ENCODE results near the gene PPM1E. TPM values are rescaled to one million over a fixed set of nuclear protein-coding genes. Genes with fewer than 3 reads are reported as not detected.

Gene PPM1E
- total RNA-seq, 4 donors from 2014 or later, result 0.19 to 0.48 (median 0.46) TPM; not detected in 1

DNA sequence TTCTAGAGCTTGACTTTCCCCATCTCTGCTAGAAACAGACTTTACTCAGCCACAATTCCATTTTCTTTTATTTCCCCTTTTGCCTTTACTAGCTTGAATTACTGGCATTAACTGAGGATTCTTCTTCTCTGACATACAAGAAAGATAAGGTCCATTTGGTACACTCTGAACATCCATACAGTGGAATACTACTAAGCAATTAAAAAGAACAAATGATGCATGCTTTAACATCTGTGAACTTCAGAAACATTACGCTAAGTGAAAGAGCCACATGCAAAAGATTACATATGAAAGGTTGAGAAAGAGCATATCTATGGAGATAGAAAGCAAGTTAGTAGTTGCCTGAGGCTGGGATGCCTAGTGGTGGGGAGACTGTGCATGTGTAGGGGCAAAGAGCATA is 130.9 kb downstream of the PPM1E start:
- ATAC-seq (ENCODE audit: low FRiP score) (no peak), DNase-seq (ENCODE audit: low spot score) (no peak)
- TF ChIP-seq, protein P1, sequence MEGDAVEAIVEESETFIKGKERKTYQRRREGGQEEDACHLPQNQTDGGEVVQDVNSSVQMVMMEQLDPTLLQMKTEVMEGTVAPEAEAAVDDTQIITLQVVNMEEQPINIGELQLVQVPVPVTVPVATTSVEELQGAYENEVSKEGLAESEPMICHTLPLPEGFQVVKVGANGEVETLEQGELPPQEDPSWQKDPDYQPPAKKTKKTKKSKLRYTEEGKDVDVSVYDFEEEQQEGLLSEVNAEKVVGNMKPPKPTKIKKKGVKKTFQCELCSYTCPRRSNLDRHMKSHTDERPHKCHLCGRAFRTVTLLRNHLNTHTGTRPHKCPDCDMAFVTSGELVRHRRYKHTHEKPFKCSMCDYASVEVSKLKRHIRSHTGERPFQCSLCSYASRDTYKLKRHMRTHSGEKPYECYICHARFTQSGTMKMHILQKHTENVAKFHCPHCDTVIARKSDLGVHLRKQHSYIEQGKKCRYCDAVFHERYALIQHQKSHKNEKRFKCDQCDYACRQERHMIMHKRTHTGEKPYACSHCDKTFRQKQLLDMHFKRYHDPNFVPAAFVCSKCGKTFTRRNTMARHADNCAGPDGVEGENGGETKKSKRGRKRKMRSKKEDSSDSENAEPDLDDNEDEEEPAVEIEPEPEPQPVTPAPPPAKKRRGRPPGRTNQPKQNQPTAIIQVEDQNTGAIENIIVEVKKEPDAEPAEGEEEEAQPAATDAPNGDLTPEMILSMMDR (IDR thresholded peaks at IDR 0.05), result no peak

- ATAC-seq (ENCODE audit: low FRiP score) (no peak), DNase-seq (ENCODE audit: low spot score) (no peak)
- TF ChIP-seq, protein P1 (IDR thresholded peaks at IDR 0.05), result no peak
Measured at GRCh38 chr17:58889928-58890327, 134.3 kb downstream of the PPM1E start.

- TF ChIP-seq, protein P1 (IDR thresholded peaks at IDR 0.05), result no peak
- no peak for DNase-seq (ENCODE audit: low spot score)
- ATAC-seq (ENCODE audit: low FRiP score), result no peak
Measured at GRCh38 chr17:58899191-58899590, 143.5 kb downstream of the PPM1E start.

- DNase-seq (ENCODE audit: low spot score) (no peak), ATAC-seq (ENCODE audit: low FRiP score) (no peak)
- TF ChIP-seq, protein P1 (IDR thresholded peaks at IDR 0.05), result no peak
Measured at GRCh38 chr17:58902322-58902721, 146.7 kb downstream of the PPM1E start.

GRCh38 chr17:58911741-58912343 is 156.2 kb downstream of the PPM1E start:
- ATAC-seq (ENCODE audit: low FRiP score) (no peak), DNase-seq (ENCODE audit: low spot score) (no peak)
- TF ChIP-seq, protein P1 (IDR thresholded peaks at IDR 0.05), result no peak

- ATAC-seq (ENCODE audit: low FRiP score) (no peak), DNase-seq (ENCODE audit: low spot score) (no peak)
- TF ChIP-seq, protein P1 (IDR thresholded peaks at IDR 0.05), result no peak
Measured at GRCh38 chr17:58913552-58913951, 157.9 kb downstream of the PPM1E start.

- DNase-seq (ENCODE audit: low spot score) (no peak), ATAC-seq (ENCODE audit: low FRiP score) (no peak)
- TF ChIP-seq, protein P1 (IDR thresholded peaks at IDR 0.05), result no peak
Measured at GRCh38 chr17:58913971-58914769, 158.5 kb downstream of the PPM1E start.
